Ishikawa (cell line): Measurements from ENCODE around the gene FAM184A.

Source experiments
- CEBPB ChIP-seq: IDR thresholded peaks from 2 replicates; pipeline ENCODE4 v1.6.1; 2012
- CREB1 ChIP-seq: IDR thresholded peaks from 2 replicates; pipeline ENCODE4 v1.6.1; 2012; ENCODE audit warnings: low read depth
- FOXM1 ChIP-seq: IDR thresholded peaks from 2 replicates; pipeline ENCODE4 v1.6.1; 2012; ENCODE audit warnings: low read depth, borderline replicate concordance
- YY1 ChIP-seq: IDR thresholded peaks from 2 replicates; pipeline ENCODE4 v1.6.1; 2012; ENCODE audit warnings: low read depth

Gene FAM184A

DNA sequence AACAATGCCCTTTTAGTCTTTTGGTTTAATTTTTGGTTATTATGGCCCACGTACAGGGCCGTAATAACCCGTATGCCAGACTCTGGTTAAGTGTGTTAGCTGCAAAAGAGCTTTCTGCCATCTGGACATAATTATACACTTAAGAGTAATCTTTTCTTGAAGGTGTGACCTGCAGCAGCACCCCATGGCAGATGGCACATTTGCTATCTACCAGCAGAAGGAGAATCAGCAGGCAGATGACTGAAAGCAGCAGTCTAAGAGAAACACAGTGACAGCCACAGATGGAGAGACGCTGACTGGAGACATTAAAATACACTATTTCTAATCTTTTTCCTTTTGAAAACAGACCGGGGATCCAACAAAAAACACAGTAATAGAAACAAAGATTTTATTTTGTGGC lies 165.8 kb downstream of the FAM184A start:
- TF ChIP-seq CREB1 (no peak), YY1 (no peak), CEBPB (no peak), FOXM1 (no peak)
